Thoracic aorta endothelial cell (primary cell): ENCODE measurements around the gene PRB3. TPM values are rescaled to one million over a fixed set of nuclear protein-coding genes. Genes with fewer than 3 reads are reported as not detected.

ENCODE experiments used
- total RNA-seq: library from RNA; depleted of rRNA; stranded (reverse); fragments of >200 nt; gene quantifications from 2 replicates; pipeline ENCODE4 v1.2.3, GENCODE V29; 2012

Gene PRB3
- total RNA-seq, result not detected in 2 replicates

GRCh38 chr12:11269607-11270006 lies at the start of gene PRB3:
PRB3 (minus strand) TSS chr12:11269707; CDS start chr12:11269669, 38 bp downstream.

GRCh38 chr12:11310336-11310735 lies 40.8 kb upstream of the PRB3 start, which contains the start of gene PRB4:
PRB4 (minus strand) TSS chr12:11310436; CDS start chr12:11310398, 38 bp downstream.

Other genes starting within 250 kb of the PRB3 start
- 9.8 and 13.0 TPM in 2 replicates for gene TAS2R19, start 247.1 kb downstream of the PRB3 start, total RNA-seq
- 12.5 and 12.6 TPM in 2 replicates for gene TAS2R31, start 238.3 kb downstream of the PRB3 start, total RNA-seq
- 6.3 and 9.4 TPM in 2 replicates for gene TAS2R46, start 207.4 kb downstream of the PRB3 start, total RNA-seq
- 10.2 TPM in 1 of 2 replicates, not detected in the other for gene TAS2R43, start 177.4 kb downstream of the PRB3 start, total RNA-seq
- 14.9 and 15.2 TPM in 2 replicates for gene TAS2R30, start 135.1 kb downstream of the PRB3 start, total RNA-seq
- gene SMIM10L1, start 98.5 kb downstream of the PRB3 start, total RNA-seq, result 9.0 and 9.7 TPM in 2 replicates
- not detected in 2 replicates for gene TAS2R42, start 82.8 kb downstream of the PRB3 start, total RNA-seq
- not detected in 2 replicates for gene PRB4, start 40.7 kb upstream of the PRB3 start, total RNA-seq
- not detected in 2 replicates for gene PRB2, start 125.9 kb upstream of the PRB3 start, total RNA-seq